Jurkat, Clone E6-1 (cell line): Measurements from ENCODE around the gene GPN3. TPM values are rescaled to one million over a fixed set of nuclear protein-coding genes. Genes with fewer than 3 reads are reported as not detected.
"Not testable (repeated sequence)": the region's sequence is repeated elsewhere in the genome, so short reads cannot be mapped to it uniquely, and the experiment has no call there.

Experiments
- DNase-seq: peaks from one replicate; pipeline ENCODE4 v3.0.0-alpha.2; 2011; ENCODE audit warnings: low read depth, low spot score
- H3K4me3 ChIP-seq: 2 replicates; pipeline ENCODE4 v1.5.1; 2011; ENCODE audit warnings: mild to moderate bottlenecking, low read length, control low read depth, moderate library complexity
- polyA plus RNA-seq: library from polyadenylated mRNA; unstranded; fragments of >200 nt; gene quantifications from one replicate; pipeline ENCODE4 v1.2.1, GENCODE V29; 2012; ENCODE audit warnings: missing spikeins; ENCODE audit not compliant: insufficient read length, insufficient read depth

GPN3 gene
- polyA plus RNA-seq = 59.0 TPM

DNA sequence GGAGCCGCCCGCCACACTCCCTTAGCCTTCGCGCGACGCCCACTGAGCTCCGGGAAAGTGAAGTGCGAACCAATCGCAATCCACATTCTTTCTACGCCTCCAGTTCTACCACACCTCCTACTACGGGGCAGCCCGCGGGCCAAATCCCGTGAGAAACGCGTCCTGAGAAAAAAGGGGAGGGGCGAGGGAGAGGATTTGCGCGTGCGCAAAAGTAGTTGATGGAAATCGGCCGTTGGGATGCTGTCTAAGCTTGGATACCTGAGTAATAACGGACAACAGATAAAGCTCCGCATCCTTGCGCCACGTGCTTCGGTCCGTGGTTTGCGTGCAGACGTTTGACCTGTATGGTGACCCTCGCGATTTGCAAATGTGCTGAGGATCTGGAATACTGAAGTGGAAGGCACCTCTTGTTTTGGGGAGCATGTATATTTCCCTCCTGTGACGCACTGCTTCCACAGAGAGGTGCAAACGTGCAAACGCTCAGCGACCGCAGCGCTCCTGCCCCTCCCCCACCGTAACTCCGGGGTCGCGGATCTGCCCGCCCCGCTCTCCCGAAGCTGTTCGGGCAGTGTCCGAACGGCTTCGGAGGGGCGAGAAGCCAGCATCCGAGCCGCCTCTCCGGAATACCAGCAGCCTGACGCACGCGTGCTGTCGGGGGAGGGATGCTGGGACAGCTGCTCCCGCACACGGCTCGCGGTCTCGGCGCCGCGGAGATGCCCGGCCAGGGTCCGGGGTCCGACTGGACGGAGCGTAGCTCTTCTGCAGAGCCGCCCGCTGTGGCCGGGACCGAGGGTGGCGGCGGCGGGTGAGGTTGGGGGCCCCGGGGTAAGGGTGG lies at the start of gene GPN3, which contains the start of gene FAM216A:
GPN3 (minus strand) TSS at position 44 of the 835 bp plus-strand sequence. CDS start 54 bp downstream, outside the sequence.
FAM216A (plus strand) TSS at position 632 of the 835 bp plus-strand sequence; CDS start at position 663, 31 bp downstream.
- peak within 1 kb of the TSS; percentile 94 for H3K4me3 ChIP-seq
- DNase-seq = peak; percentile 98

DNA sequence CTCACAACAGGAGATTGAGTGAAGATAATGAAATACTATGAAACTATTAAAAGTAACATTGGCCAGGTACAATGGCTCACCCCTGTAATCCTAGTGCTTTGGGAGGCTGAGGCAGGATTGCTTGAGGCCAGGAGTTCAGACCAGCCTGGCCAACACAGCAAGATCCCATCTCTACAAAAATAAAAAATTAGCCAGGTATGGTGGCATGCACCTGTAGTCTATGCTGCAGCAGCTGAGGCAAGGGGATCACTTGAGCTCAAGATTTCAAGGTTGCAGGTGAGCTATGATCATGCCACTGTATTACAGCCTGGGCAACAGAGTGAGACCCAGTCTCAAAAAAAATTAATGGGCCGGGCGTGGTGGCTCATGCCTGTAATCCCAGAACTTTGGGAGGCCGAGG lies 48.9 kb upstream of the GPN3 start:
- no peak overlapping the region for H3K4me3 ChIP-seq
- DNase-seq = no peak

GRCh38 chr12:110514363-110514762 lies 46.3 kb upstream of the GPN3 start:
- DNase-seq = no peak
- no peak overlapping the region for H3K4me3 ChIP-seq

- no peak overlapping the region for H3K4me3 ChIP-seq
- no peak for DNase-seq
Measured at GRCh38 chr12:110513842-110514241, 45.8 kb upstream of the GPN3 start.

DNA sequence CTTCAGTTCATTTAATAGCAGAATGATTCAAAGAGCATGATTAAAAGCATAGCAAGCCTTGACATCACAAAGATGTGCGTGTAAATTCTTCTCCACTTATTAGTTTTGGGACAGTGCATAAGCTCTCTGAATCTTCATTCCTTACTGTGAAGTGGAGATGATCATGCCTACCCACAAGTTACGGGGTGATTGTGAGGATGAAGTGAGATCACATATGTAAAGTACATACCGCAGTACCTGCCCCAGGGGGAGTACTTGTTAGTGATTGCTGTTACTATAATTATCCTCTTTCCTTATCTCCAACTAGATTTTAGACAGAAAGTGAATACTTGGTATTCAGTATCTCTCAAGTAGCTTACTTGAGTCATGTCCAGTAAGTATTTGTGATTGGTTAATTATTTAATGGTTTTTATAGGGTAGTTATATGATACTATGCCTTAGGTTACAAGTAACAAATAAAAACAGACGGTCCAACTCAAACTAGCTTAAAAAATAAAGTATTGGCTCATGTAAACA lies 40.1 kb upstream of the GPN3 start:
- no peak for DNase-seq
- no peak overlapping the region for H3K4me3 ChIP-seq

DNA sequence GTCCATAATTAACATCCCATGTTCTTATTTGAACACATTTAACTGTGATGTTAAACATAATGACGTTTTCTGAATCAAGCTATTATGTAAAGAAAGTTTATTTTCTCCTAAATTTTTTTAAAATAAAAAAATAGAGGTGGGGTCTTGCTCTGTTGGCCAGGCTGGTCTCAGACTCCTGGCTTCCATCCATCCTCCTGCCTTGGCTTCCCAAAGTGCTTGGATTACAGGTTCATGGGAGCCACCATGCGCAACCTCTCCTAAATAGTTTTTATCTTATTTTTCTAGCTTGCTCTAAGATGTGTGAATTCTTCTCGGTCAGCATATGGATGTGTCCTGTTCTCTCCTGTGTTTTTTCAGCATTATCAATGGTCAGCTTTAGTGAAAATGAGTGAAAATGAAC lies 37.3 kb upstream of the GPN3 start:
- H3K4me3 ChIP-seq = no peak overlapping the region

GRCh38 chr12:110503432-110503831 lies 35.4 kb upstream of the GPN3 start:
- DNase-seq = no peak
- no peak overlapping the region for H3K4me3 ChIP-seq

More for the DNA sequence above, 37.3 kb upstream of the GPN3 start:
- DNase-seq = no peak

GRCh38 chr12:110501752-110502738 lies 34.0 kb upstream of the GPN3 start, which contains the start of the genes RAD9B and VPS29:
Gene RAD9B, plus strand, starts transcription at chr12:110502331. Its CDS starts 7 bp downstream, at chr12:110502338.
Gene VPS29, minus strand, starts transcription at chr12:110502111. Its CDS starts 60 bp downstream, at chr12:110502051.
- peak within 1 kb of the TSS; percentile 95 for H3K4me3 ChIP-seq

DNA sequence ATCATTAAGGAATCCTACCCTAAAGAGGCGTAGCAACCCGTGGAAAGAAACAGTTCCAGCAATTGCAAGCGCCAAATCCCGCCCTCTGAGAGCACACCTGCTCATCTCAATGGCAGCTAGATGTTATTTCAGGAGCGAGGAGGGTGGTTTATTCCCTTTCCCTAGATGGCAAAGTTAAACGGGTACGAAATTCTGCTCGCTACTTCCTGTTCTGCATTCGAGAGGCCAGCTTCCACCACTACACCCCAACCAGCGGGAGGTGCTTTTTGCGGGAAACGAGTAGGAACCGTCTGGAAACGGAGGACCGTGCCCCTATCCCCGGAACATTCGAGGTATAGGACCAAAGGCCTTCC lies 33.3 kb upstream of the GPN3 start:
- peak; percentile 39 for DNase-seq
- H3K4me3 ChIP-seq = peak overlapping the region; percentile 95

More at GRCh38 chr12:110501752-110502738, 34.0 kb upstream of the GPN3 start, which contains the start of the genes RAD9B and VPS29:
- peak; percentile 99 for DNase-seq

DNA sequence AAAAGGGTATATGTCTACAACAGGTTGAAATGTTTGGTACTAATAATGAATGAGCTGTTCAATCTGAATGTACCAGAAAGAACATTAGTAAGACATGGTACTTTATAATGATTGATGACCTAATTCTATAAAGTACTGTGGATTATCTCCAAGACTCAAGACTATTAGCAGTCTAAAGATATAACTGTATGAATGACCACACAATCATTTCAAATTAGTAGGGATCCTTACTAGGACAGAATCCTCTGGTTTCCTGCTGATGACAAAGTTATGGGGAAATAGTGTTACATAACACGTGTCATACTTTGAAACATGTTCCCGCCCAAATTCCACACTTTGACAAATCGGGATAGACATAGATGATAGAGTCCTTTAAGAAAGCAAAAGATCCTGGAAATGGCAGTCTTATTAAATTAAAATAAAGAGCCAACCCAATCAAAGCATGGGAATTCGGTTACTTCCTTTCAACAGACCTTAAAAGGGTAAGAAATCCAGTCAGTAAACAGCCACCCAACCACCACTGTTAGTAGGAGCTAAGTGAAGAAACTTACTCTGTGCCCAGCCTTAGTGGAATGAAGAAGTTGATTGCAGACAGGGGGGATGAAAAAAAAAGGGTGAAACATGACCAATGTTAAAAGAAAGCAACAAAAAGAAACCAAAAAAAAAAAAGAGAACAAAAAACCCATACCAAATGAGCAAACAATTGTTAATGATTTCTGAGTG lies 31.1 kb upstream of the GPN3 start:
- peak; percentile 12 for DNase-seq
- no peak overlapping the region for H3K4me3 ChIP-seq

- no peak for DNase-seq
- no peak overlapping the region for H3K4me3 ChIP-seq
Measured at GRCh38 chr12:110475426-110475825, 7.4 kb upstream of the GPN3 start.

- H3K4me3 ChIP-seq = peak overlapping the region; percentile 94
Measured at GRCh38 chr12:110467847-110468213, 227 bp downstream of the GPN3 start.

DNA sequence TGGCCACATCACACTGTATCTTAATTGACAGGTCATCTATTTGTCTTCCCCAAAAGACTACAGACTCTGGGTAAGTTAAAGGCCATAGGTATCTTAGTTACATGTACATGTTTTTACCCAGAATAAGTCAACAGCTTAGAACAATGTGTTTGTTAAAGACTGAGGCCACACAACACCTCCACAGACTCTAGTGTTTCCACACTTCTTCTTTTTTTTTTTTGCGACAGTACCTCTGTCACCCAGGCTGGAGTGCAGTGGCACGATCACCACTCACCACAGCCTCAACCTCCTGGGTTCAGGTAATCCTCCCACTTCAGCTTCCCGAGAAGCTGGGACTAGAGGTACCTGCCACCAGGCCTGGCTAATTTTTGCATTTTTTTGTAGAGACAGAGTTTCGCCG lies 1.3 kb downstream of the GPN3 start:
- DNase-seq = no peak
- H3K4me3 ChIP-seq = peak overlapping the region; percentile 94

More at GRCh38 chr12:110467847-110468213, 227 bp downstream of the GPN3 start:
- no peak for DNase-seq

GRCh38 chr12:110465765-110466164 lies 2.3 kb downstream of the GPN3 start:
- not testable (repeated sequence) for H3K4me3 ChIP-seq, DNase-seq

GRCh38 chr12:110465024-110465423 lies 3.0 kb downstream of the GPN3 start:
- no peak overlapping the region for H3K4me3 ChIP-seq
- DNase-seq = no peak

DNA sequence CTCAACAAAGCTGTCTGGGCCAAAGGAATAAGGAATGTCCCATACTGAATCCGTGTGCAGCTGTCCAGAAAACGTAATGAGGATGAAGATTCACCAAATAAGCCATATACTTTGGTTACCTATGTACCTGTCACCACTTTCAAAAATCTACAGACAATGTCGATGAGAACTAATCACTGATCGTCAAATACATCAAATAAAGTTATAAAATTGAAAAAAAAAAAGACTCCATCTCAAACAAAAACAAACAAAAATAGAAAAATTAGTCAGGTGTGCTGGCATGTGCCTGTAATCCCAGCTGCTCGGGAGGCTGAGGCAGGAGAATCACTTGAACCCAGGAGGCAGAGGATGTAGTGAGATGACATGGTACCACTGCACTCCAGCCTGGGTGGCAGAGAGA lies 6.9 kb downstream of the GPN3 start:
- not testable (repeated sequence) for DNase-seq, H3K4me3 ChIP-seq

DNA sequence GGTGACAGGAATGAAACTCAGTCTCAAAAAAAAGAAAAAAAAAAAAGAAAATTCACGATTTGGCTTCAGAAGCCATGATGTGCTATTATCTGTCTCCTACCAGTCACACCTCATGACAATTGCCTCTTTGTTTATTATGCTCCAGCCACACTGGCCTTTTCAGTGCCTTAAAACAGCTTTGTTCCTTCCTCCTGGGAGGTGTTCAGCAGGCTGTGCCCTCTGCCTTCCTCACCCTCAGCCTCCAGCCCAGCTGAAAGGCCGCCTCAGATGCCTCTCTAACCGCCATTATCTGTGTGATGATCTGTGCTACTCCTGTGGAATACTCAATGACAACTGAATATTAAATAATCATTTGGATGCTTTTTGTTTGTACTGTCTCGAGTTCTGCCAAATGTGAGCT lies 9.3 kb downstream of the GPN3 start:
- no peak for DNase-seq
- no peak overlapping the region for H3K4me3 ChIP-seq

DNA sequence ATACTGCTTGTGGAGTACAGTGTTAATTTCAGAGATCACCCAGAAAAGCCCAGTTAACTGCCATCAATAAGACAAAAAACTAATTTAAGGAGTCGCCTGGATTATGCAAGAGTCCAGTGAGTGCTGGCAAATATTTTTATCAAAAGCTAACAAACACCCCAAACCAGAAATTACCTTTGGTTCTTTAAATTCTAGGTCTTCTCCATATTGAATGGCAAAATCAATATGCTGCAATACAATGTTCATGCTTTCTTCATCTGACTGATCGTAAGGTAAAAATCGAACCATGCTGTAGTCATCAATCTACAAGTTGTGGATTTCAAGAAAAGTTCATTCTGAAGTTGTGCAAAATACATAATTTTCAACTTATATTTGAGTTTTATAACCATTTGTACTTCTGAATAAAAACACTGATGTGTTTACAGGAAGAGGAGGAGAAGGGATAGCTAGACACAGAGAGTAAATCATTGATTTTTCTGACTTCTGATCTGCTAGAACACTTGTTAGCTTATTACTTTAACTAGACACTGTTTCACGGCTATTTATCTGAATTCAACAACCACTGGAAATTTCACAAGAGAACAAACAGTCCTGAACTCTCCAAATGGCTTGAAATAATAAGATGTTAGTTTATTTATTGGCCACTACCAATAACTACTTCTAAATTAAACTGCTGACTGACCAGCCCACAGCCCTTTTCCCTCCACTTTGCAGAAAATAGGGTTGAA lies 14.3 kb downstream of the GPN3 start:
- DNase-seq = no peak
- H3K4me3 ChIP-seq = no peak overlapping the region
